ENCODE measurements around the gene FAM25A.
"Not testable (repeated sequence)": the region's sequence is repeated elsewhere in the genome, so short reads cannot be mapped to it uniquely, and the experiment has no call there.

GRCh38 chr10:87019066-87019465, 1.0 kb upstream of the FAM25A start:
- TF ChIP-seq, protein P1, sequence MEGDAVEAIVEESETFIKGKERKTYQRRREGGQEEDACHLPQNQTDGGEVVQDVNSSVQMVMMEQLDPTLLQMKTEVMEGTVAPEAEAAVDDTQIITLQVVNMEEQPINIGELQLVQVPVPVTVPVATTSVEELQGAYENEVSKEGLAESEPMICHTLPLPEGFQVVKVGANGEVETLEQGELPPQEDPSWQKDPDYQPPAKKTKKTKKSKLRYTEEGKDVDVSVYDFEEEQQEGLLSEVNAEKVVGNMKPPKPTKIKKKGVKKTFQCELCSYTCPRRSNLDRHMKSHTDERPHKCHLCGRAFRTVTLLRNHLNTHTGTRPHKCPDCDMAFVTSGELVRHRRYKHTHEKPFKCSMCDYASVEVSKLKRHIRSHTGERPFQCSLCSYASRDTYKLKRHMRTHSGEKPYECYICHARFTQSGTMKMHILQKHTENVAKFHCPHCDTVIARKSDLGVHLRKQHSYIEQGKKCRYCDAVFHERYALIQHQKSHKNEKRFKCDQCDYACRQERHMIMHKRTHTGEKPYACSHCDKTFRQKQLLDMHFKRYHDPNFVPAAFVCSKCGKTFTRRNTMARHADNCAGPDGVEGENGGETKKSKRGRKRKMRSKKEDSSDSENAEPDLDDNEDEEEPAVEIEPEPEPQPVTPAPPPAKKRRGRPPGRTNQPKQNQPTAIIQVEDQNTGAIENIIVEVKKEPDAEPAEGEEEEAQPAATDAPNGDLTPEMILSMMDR (IDR thresholded peaks at IDR 0.05; ENCODE audit: poor library complexity) = not testable (repeated sequence)
- not testable (repeated sequence) for TF ChIP-seq EZH2phosphoT487 (IDR thresholded peaks at IDR 0.05; ENCODE audit: low read depth, severe bottlenecking, unreplicated experiment); EZH2 (IDR thresholded peaks at IDR 0.05; ENCODE audit: borderline replicate concordance)

Measured in hepatocyte (in vitro differentiated cells).